ENCODE measurements around the gene CIB4.

- TF ChIP-seq TEAD4 (CRISPR knock-in tag; IDR thresholded peaks at IDR 0.05) = no peak
- no peak for TF ChIP-seq USF2 (CRISPR knock-in tag; IDR thresholded peaks at IDR 0.05)
- no peak for TF ChIP-seq ZNF121 (CRISPR knock-in tag; IDR thresholded peaks at IDR 0.05)
Measured at GRCh38 chr2:26534098-26534864, 106.9 kb downstream of the CIB4 start.

All from WTC11 (cell line).